Neural progenitor cell (in vitro differentiated cells): Measurements from ENCODE around the gene LTBP2. TPM values are rescaled to one million over a fixed set of nuclear protein-coding genes. Genes with fewer than 3 reads are reported as not detected.

Source experiments
- DNase-seq: peaks from one replicate; pipeline ENCODE4 v3.0.0-alpha.2; 2016; ENCODE audit warnings: low spot score
- H2AFZ ChIP-seq: fragments of 200-600 bp; sonication (generic); replicated peaks from 2 replicates; pipeline ENCODE4 v1.6.1; 2016; ENCODE audit warnings: antibody characterized with exemption
- H3F3A ChIP-seq: fragments of 200-600 bp; sonication (generic); 2 replicates; pipeline ENCODE4 v1.6.1; 2016; ENCODE audit warnings: antibody characterized with exemption, low read depth
- H3K27ac ChIP-seq: fragments of 200-600 bp; sonication (generic); 2 replicates; pipeline ENCODE4 v1.5.1; 2016; ENCODE audit warnings: mild to moderate bottlenecking
- H3K27me3 ChIP-seq: fragments of 200-600 bp; sonication (generic); 2 replicates; pipeline ENCODE4 v1.6.1; 2016; ENCODE audit warnings: mild to moderate bottlenecking, moderate library complexity
- H3K36me3 ChIP-seq: fragments of 200-600 bp; sonication (generic); 2 replicates; pipeline ENCODE4 v1.5.1; 2016
- H3K4me1 ChIP-seq: fragments of 200-600 bp; sonication (generic); 2 replicates; pipeline ENCODE4 v1.6.1; 2016; ENCODE audit warnings: mixed run types
- H3K4me2 ChIP-seq: fragments of 200-600 bp; sonication (generic); 2 replicates; pipeline ENCODE4 v1.6.1; 2016
- H3K4me3 ChIP-seq: fragments of 200-600 bp; sonication (generic); 2 replicates; pipeline ENCODE4 v1.5.1; 2016
- H3K79me2 ChIP-seq: fragments of 200-600 bp; sonication (generic); 2 replicates; pipeline ENCODE4 v1.6.1; 2016; ENCODE audit warnings: low read depth
- H3K9ac ChIP-seq: fragments of 200-600 bp; sonication (generic); 2 replicates; pipeline ENCODE4 v1.6.1; 2016
- H3K9me3 ChIP-seq: fragments of 200-600 bp; sonication (generic); 2 replicates; pipeline ENCODE4 v1.5.1; 2016; ENCODE audit warnings: low read depth
- H4K20me1 ChIP-seq: fragments of 200-600 bp; sonication (generic); 2 replicates; pipeline ENCODE4 v1.6.1; 2016; ENCODE audit warnings: low read depth
- H3K27ac Mint-ChIP-seq: 3 replicates; pipeline ENCODE4 v1.8.0; 2021; ENCODE audit warnings: mixed read lengths
- H3K27me3 Mint-ChIP-seq: 2 replicates; pipeline ENCODE4 v1.8.0; 2022; ENCODE audit warnings: low read depth, mild to moderate bottlenecking, inconsistent platforms, moderate library complexity, mixed read lengths; ENCODE audit not compliant: insufficient read depth
- H3K36me3 Mint-ChIP-seq: 3 replicates; pipeline ENCODE4 v1.8.0; 2021; ENCODE audit warnings: mixed read lengths
- H3K4me1 Mint-ChIP-seq: 3 replicates; pipeline ENCODE4 v1.8.0; 2021; ENCODE audit warnings: mixed read lengths
- H3K4me3 Mint-ChIP-seq: 3 replicates; pipeline ENCODE4 v1.8.0; 2021; ENCODE audit warnings: mild to moderate bottlenecking, moderate library complexity, mixed read lengths
- H3K9me3 Mint-ChIP-seq: 3 replicates; pipeline ENCODE4 v1.8.0; 2020; ENCODE audit warnings: mixed read lengths
- EZH2 ChIP-seq: fragments of 200-600 bp; sonication (generic); IDR thresholded peaks from 2 replicates; pipeline ENCODE4 v1.6.1; 2017; ENCODE audit warnings: antibody characterized with exemption, mild to moderate bottlenecking, moderate library complexity
- EZH2phosphoT487 ChIP-seq: fragments of 200-600 bp; sonication (generic); IDR thresholded peaks from 2 replicates; pipeline ENCODE4 v1.6.1; 2017; ENCODE audit warnings: antibody characterized with exemption
- total RNA-seq: library from RNA; depleted of rRNA; stranded (reverse); fragments of >200 nt; gene quantifications from 2 replicates; pipeline ENCODE4 v1.2.3, GENCODE V29; 2015; ENCODE audit warnings: low replicate concordance
- TF ChIP-seq, protein P1 (sequence below): fragments of 200-600 bp; sonication (generic); IDR thresholded peaks from 2 replicates; pipeline ENCODE4 v1.5.1; 2017; ENCODE audit warnings: antibody characterized with exemption, mild to moderate bottlenecking

The LTBP2 gene
- total RNA-seq, 1 donor from 2014 or later = 0.43 TPM

GRCh38 chr14:74558655-74559054 lies 53.4 kb downstream of the LTBP2 start:
- Histone ChIP-seq H3F3A (peaks cover 5% of the 10 kb centered on the region), H3K27ac (no peak overlapping the region), H3K9me3 (no peaks in the 10 kb centered on the region), H3K4me2 (no peak overlapping the region), H3K27me3 (no peaks in the 10 kb centered on the region), H3K79me2 (no peaks in the 10 kb centered on the region), H3K36me3 (no peaks in the 10 kb centered on the region), H3K9ac (no peak overlapping the region), H3K4me3 (no peak overlapping the region), H3K4me1 (no peaks in the 10 kb centered on the region), H2AFZ (no peak overlapping the region), H4K20me1 (no peaks in the 10 kb centered on the region)
- peaks cover 10% of the 10 kb centered on the region for H3K27me3 Mint-ChIP-seq
- H3K4me3 Mint-ChIP-seq = no peak overlapping the region
- no peak overlapping the region for H3K27ac Mint-ChIP-seq
- no peak for DNase-seq
- no peaks in the 10 kb centered on the region for H3K36me3 Mint-ChIP-seq
- H3K4me1 Mint-ChIP-seq = peaks cover 8% of the 10 kb centered on the region
- TF ChIP-seq EZH2phosphoT487 = no peak
- TF ChIP-seq EZH2 = no peak
- TF ChIP-seq, protein P1, sequence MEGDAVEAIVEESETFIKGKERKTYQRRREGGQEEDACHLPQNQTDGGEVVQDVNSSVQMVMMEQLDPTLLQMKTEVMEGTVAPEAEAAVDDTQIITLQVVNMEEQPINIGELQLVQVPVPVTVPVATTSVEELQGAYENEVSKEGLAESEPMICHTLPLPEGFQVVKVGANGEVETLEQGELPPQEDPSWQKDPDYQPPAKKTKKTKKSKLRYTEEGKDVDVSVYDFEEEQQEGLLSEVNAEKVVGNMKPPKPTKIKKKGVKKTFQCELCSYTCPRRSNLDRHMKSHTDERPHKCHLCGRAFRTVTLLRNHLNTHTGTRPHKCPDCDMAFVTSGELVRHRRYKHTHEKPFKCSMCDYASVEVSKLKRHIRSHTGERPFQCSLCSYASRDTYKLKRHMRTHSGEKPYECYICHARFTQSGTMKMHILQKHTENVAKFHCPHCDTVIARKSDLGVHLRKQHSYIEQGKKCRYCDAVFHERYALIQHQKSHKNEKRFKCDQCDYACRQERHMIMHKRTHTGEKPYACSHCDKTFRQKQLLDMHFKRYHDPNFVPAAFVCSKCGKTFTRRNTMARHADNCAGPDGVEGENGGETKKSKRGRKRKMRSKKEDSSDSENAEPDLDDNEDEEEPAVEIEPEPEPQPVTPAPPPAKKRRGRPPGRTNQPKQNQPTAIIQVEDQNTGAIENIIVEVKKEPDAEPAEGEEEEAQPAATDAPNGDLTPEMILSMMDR = no peak
- H3K9me3 Mint-ChIP-seq = no peaks in the 10 kb centered on the region

DNA sequence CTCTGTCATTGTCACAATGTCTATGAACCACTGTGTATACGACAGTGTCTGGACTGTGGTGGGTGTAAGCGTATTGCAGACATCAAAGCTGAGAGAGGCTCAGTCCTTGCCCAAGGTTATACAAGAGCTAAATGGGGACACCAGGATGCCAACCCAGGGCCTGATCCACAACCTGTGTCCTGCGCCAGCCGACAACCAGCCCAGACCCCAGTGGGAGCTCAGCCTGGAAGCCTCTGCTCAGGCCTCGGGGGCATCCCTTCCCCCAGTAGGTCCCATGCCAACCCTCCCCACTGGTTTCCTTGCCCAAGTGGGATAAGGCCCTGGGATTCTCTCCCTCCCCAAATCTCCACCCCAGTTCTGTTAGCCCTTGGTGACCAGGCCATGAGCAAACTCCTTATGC lies 54.3 kb downstream of the LTBP2 start:
- Mint-ChIP-seq H3K36me3 (no peaks in the 10 kb centered on the region), H3K27me3 (peaks cover 9% of the 10 kb centered on the region), H3K9me3 (no peaks in the 10 kb centered on the region), H3K4me1 (peaks cover 13% of the 10 kb centered on the region), H3K27ac (no peak overlapping the region), H3K4me3 (no peak overlapping the region)
- Histone ChIP-seq H3K79me2 (no peaks in the 10 kb centered on the region), H3K4me2 (no peak overlapping the region), H3K36me3 (no peaks in the 10 kb centered on the region), H3F3A (no peaks in the 10 kb centered on the region), H3K27me3 (no peaks in the 10 kb centered on the region), H4K20me1 (no peaks in the 10 kb centered on the region), H2AFZ (no peak overlapping the region), H3K4me3 (no peak overlapping the region), H3K9ac (no peak overlapping the region), H3K27ac (no peak overlapping the region), H3K4me1 (no peaks in the 10 kb centered on the region), H3K9me3 (no peaks in the 10 kb centered on the region)
- TF ChIP-seq EZH2 (no peak), EZH2phosphoT487 (no peak)
- TF ChIP-seq, protein P1 = no peak
- DNase-seq = no peak

DNA sequence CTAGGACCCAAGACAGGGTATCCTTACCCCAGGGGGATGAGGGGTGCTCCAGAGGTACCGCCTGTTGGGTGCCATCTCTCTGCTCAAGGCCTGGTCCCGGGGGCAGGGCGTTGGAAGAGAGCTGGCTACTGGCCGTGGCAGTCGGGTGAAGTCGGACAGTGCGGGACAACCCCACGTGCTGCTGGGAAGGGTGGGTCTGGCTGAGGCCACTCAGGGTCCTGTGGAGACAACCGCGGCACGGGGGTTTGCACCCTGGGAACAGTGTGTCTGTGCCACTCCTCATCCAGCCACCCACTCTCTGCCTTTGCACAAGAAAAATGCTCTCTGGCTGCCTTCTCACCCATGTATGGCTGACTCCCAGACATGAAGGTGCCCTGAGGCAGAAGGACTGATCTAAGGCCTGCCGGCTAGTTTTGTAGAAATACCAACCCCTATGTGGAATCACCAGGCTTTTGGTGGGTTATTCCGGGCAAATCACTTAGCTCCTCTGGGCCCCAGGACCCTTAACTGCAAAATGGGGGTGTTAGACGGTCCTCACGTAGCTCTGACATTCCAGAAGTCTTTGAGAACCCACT lies 56.5 kb downstream of the LTBP2 start:
- Mint-ChIP-seq H3K9me3 (no peaks in the 10 kb centered on the region), H3K27me3 (peaks cover 16% of the 10 kb centered on the region), H3K27ac (no peak overlapping the region), H3K4me1 (peaks cover 20% of the 10 kb centered on the region), H3K4me3 (no peak overlapping the region), H3K36me3 (no peaks in the 10 kb centered on the region)
- no peak for DNase-seq
- no peak overlapping the region for H2AFZ ChIP-seq
- H3K36me3 ChIP-seq = no peaks in the 10 kb centered on the region
- H3K9me3 ChIP-seq = no peaks in the 10 kb centered on the region
- H3K4me2 ChIP-seq = no peak overlapping the region
- peaks cover 9% of the 10 kb centered on the region for H3K4me1 ChIP-seq
- no peak overlapping the region for H3K27ac ChIP-seq
- no peaks in the 10 kb centered on the region for H3K79me2 ChIP-seq
- no peak overlapping the region for H3K9ac ChIP-seq
- H3F3A ChIP-seq = no peaks in the 10 kb centered on the region
- H4K20me1 ChIP-seq = no peaks in the 10 kb centered on the region
- no peak overlapping the region for H3K4me3 ChIP-seq
- H3K27me3 ChIP-seq = no peaks in the 10 kb centered on the region
- TF ChIP-seq, protein P1 = no peak
- TF ChIP-seq EZH2phosphoT487 = no peak
- no peak for TF ChIP-seq EZH2
